HL-60 (cell line): ENCODE results near the gene P2RY11.

ENCODE experiments used
- DNase-seq, 2 experiments: peaks; one replicate each; pipeline ENCODE4 v3.0.0-alpha.2; 2010 to 2020; ENCODE audit warnings: low read depth in 1 of 2, low spot score in 1 of 2
- H3K27ac ChIP-seq: fragments of 250-450 bp; sonication (Bioruptor Pico); replicated peaks from 2 replicates; pipeline ENCODE4 v1.5.1; 2020; ENCODE audit warnings: mild to moderate bottlenecking, moderate library complexity
- H3K27me3 ChIP-seq: fragments of 250-450 bp; sonication (Bioruptor Pico); 2 replicates; pipeline ENCODE4 v1.5.1; 2021; ENCODE audit warnings: mild to moderate bottlenecking, moderate library complexity; ENCODE audit not compliant: insufficient read depth, poor library complexity, severe bottlenecking
- H3K4me3 ChIP-seq: replicated peaks from 2 replicates; pipeline ENCODE4 v1.5.1; 2011; ENCODE audit warnings: mild to moderate bottlenecking, control low read depth, low read length; ENCODE audit not compliant: insufficient read depth
- GABPA ChIP-seq: IDR thresholded peaks from 2 replicates; pipeline ENCODE4 v1.6.1; 2012; ENCODE audit warnings: low read depth
- POLR2AphosphoS5 ChIP-seq: IDR thresholded peaks from 2 replicates; pipeline ENCODE4 v1.6.1; 2012; ENCODE audit warnings: low read depth
- REST ChIP-seq: IDR thresholded peaks from 2 replicates; pipeline ENCODE4 v1.6.1; 2012; ENCODE audit warnings: low read depth; ENCODE audit not compliant: insufficient replicate concordance
- SPI1 ChIP-seq: IDR thresholded peaks from 2 replicates; pipeline ENCODE4 v1.6.1; 2012; ENCODE audit warnings: low read depth, mild to moderate bottlenecking, borderline replicate concordance
- TF ChIP-seq, protein P1 (sequence below): IDR thresholded peaks from one replicate; pipeline ENCODE4 v1.5.1; 2011; ENCODE audit warnings: low read length, control low read depth, inconsistent platforms; ENCODE audit not compliant: insufficient read depth

P2RY11 gene

DNA sequence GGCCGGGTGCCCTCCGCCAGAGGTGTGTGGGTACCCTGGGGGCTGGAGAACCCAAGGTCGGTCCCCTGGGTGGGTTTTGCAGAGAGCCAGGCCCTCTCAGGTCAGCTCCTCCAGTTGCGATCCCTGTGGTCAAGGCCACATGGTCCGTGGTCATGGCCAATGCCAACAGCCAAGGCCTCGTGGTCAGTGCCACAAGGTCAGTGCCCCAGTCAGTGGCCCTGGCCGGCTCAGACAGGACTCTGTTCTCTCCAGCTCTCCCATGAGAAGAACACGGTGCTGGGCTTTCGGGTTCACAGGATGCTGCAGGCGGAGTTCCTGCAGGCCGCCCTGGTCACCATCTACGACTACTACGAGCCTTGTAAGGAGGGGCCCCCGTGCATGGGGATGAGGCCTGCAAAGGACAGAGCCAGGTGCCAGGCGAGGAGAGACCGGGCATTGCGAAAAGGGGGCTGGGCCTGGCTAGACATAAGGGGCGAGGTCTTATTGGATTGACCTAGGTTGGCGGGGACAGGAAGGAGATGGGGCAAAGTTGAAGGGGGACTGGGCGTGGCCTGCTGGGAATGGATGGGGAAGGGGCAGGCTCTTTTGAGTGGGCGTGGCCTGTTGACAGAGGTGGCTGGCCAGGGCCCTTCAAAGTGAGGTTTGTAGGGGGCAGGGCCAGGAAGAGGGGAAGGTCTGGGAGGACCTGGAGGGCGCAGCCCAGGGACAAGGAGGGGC lies 40.6 kb upstream of the P2RY11 start:
- no peaks in the 10 kb centered on the region for H3K27me3 ChIP-seq
- H3K27ac ChIP-seq, result no peak overlapping the region
- no peak for DNase-seq
- TF ChIP-seq REST (no peak), SPI1 (no peak), GABPA (no peak), POLR2AphosphoS5 (no peak)
- TF ChIP-seq, protein P1, sequence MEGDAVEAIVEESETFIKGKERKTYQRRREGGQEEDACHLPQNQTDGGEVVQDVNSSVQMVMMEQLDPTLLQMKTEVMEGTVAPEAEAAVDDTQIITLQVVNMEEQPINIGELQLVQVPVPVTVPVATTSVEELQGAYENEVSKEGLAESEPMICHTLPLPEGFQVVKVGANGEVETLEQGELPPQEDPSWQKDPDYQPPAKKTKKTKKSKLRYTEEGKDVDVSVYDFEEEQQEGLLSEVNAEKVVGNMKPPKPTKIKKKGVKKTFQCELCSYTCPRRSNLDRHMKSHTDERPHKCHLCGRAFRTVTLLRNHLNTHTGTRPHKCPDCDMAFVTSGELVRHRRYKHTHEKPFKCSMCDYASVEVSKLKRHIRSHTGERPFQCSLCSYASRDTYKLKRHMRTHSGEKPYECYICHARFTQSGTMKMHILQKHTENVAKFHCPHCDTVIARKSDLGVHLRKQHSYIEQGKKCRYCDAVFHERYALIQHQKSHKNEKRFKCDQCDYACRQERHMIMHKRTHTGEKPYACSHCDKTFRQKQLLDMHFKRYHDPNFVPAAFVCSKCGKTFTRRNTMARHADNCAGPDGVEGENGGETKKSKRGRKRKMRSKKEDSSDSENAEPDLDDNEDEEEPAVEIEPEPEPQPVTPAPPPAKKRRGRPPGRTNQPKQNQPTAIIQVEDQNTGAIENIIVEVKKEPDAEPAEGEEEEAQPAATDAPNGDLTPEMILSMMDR, result no peak
- H3K4me3 ChIP-seq, result no peak overlapping the region

DNA sequence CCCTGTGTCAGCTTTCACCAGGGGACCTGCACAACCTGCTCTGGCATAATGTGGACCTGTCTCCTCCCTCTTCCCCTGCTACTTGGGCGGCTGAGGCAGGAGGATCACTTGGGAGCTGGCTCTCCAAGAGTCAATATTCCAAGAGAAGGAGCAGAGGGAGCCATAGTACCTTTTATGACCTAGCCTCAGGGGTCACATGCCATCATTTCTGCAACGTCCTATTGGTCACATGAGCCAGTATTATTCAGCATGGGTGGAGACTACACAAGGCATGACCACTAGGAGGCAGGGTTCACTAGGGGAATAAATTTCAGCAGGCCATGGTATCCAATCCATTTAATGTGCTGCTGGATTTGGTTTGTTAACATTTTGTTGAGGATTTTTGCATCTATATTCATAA lies 37.3 kb upstream of the P2RY11 start:
- peak in 1 of 2 experiments; percentile 43 for DNase-seq
- no peak for TF ChIP-seq REST
- no peak for TF ChIP-seq GABPA
- no peak for TF ChIP-seq SPI1
- TF ChIP-seq, protein P1, result peak; percentile 40
- no peak for TF ChIP-seq POLR2AphosphoS5
- no peak overlapping the region for H3K4me3 ChIP-seq
- no peaks in the 10 kb centered on the region for H3K27me3 ChIP-seq
- H3K27ac ChIP-seq, result no peak overlapping the region

DNA sequence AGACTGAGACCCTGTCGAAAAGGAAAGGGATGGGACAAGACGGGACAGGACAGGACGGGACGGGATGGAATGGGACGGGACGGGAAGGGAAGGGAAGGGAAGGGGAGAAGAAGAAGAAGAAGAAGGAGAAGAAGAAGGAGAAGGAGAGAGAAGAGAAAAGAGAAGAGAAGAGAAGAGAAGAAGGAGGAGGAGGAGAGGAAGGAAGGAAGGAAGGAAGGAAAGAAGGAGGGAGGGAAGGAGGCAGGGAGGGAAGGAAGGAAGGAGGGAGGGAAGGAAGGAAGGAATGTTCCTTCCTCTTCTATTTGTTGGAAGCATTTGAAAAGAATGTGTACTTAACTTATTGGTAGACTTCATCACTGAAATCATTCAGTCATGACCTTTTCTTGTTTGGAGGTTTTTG lies 35.0 kb upstream of the P2RY11 start:
- no peak overlapping the region for H3K27ac ChIP-seq
- no peak overlapping the region for H3K4me3 ChIP-seq
- no peak for DNase-seq
- TF ChIP-seq POLR2AphosphoS5 (no peak), REST (no peak), SPI1 (no peak), GABPA (no peak)
- TF ChIP-seq, protein P1, result no peak
- H3K27me3 ChIP-seq, result no peaks in the 10 kb centered on the region
